Spinal cord (tissue), 10 donors: ENCODE data around the gene ABCG1. TPM values are rescaled to one million over a fixed set of nuclear protein-coding genes. Genes with fewer than 3 reads are reported as not detected.

Source experiments
- DNase-seq, 6 donors: peaks; one replicate each; pipeline versions ENCODE4 v3.0.0 to v3.0.0-alpha.2; 2013 to 2015; ENCODE audit warnings: low spot score in 6 of 6, low read depth in 4 of 6
- H3K27ac ChIP-seq: one replicate; pipeline ENCODE4 v1.5.1; 2013; ENCODE audit warnings: low read depth, low read length, control low read depth
- H3K27me3 ChIP-seq: one replicate; pipeline ENCODE4 v1.6.1; 2013; ENCODE audit warnings: low read length; ENCODE audit not compliant: control insufficient read depth, insufficient read depth
- H3K36me3 ChIP-seq: one replicate; pipeline ENCODE4 v1.6.1; 2013; ENCODE audit warnings: low read length; ENCODE audit not compliant: control insufficient read depth, insufficient read depth
- H3K4me1 ChIP-seq: one replicate; pipeline ENCODE4 v1.6.1; 2013; ENCODE audit warnings: low read length; ENCODE audit not compliant: control insufficient read depth, insufficient read depth
- H3K4me3 ChIP-seq: one replicate; pipeline ENCODE4 v1.5.1; 2013; ENCODE audit warnings: low read depth, low read length, control low read depth
- H3K9me3 ChIP-seq: one replicate; pipeline ENCODE4 v1.6.1; 2013; ENCODE audit warnings: low read length; ENCODE audit not compliant: control insufficient read depth, insufficient read depth
- WGBS: methylation state at CpG from one replicate; pipeline ENCODE4 v1.1.5; 2013; ENCODE audit warnings: missing lambda C conversion rate; ENCODE audit not compliant: insufficient coverage; 5-methylcytosine and 5-hydroxymethylcytosine counted together
- polyA plus RNA-seq, 2 donors: library from polyadenylated mRNA; unstranded; fragments of 120-200 nt; gene quantifications; one replicate each; pipeline ENCODE4 v1.2.1, GENCODE V29; 2013; ENCODE audit not compliant: insufficient read length in 2 of 2
- total RNA-seq, 2 donors: library from RNA; depleted of rRNA in 1 of 2; stranded (reverse); fragments of 120-200 nt in 1 of 2; fragments of >200 nt in 1 of 2; gene quantifications; one replicate each; pipeline versions ENCODE4 v1.2.3 to v1.2.4, GENCODE V29; 2013 to 2014
- donor health status: healthy.

Gene ABCG1
- total and polyA plus RNA-seq, 4 donors = 16.0 to 23.4 (median 19.3) TPM

GRCh38 chr21:42299324-42300044 is 80.5 kb downstream of the ABCG1 start:
- no peaks in the 10 kb centered on the region for H3K27me3 ChIP-seq
- 78% methylated on average over 13 of the region's 20 CpGs for WGBS
- peaks cover 14% of the 10 kb centered on the region for H3K4me1 ChIP-seq
- peaks cover 19% of the 10 kb centered on the region for H3K36me3 ChIP-seq
- no peak overlapping the region for H3K4me3 ChIP-seq
- H3K9me3 ChIP-seq = no peaks in the 10 kb centered on the region
- no peak overlapping the region for H3K27ac ChIP-seq
- no peak for DNase-seq

GRCh38 chr21:42300045-42300583 is 81.2 kb downstream of the ABCG1 start:
- H3K4me1 ChIP-seq = peaks cover 14% of the 10 kb centered on the region
- no peak overlapping the region for H3K4me3 ChIP-seq
- DNase-seq = no peak
- 100% methylated on average over 3 of the region's 7 CpGs for WGBS
- no peaks in the 10 kb centered on the region for H3K27me3 ChIP-seq
- peaks cover 14% of the 10 kb centered on the region for H3K36me3 ChIP-seq
- H3K9me3 ChIP-seq = no peaks in the 10 kb centered on the region
- H3K27ac ChIP-seq = no peak overlapping the region

- Histone ChIP-seq H3K27ac (no peak overlapping the region), H3K36me3 (peaks cover 14% of the 10 kb centered on the region), H3K4me1 (peaks cover 14% of the 10 kb centered on the region), H3K4me3 (no peak overlapping the region), H3K27me3 (no peaks in the 10 kb centered on the region), H3K9me3 (no peaks in the 10 kb centered on the region)
- no peak for DNase-seq
- WGBS = 96% methylated on average over 8 of the region's 9 CpGs
These were observed 82.0 kb downstream of the ABCG1 start for GRCh38 chr21:42300956-42301355.

- no peak for DNase-seq
- Histone ChIP-seq H3K27me3 (no peaks in the 10 kb centered on the region), H3K4me3 (no peak overlapping the region), H3K4me1 (peaks cover 14% of the 10 kb centered on the region), H3K27ac (no peak overlapping the region), H3K36me3 (peaks cover 9% of the 10 kb centered on the region), H3K9me3 (no peaks in the 10 kb centered on the region)
- WGBS = 92% methylated on average over 18 of the region's 20 CpGs
These were observed 82.6 kb downstream of the ABCG1 start for GRCh38 chr21:42301371-42302075.

GRCh38 chr21:42302076-42302650 is 83.2 kb downstream of the ABCG1 start:
- no peak overlapping the region for H3K4me3 ChIP-seq
- no peaks in the 10 kb centered on the region for H3K27me3 ChIP-seq
- H3K4me1 ChIP-seq = peaks cover 17% of the 10 kb centered on the region
- DNase-seq = no peak
- H3K27ac ChIP-seq = no peak overlapping the region
- peaks cover 9% of the 10 kb centered on the region for H3K36me3 ChIP-seq
- H3K9me3 ChIP-seq = no peaks in the 10 kb centered on the region
- 55% methylated on average over 8 of the region's 12 CpGs for WGBS

- no peak overlapping the region for H3K27ac ChIP-seq
- no peaks in the 10 kb centered on the region for H3K9me3 ChIP-seq
- 58% methylated on average over 7 of the region's 7 CpGs for WGBS
- no peak for DNase-seq
- H3K36me3 ChIP-seq = peaks cover 9% of the 10 kb centered on the region
- no peak overlapping the region for H3K4me3 ChIP-seq
- H3K27me3 ChIP-seq = no peaks in the 10 kb centered on the region
- peaks cover 18% of the 10 kb centered on the region for H3K4me1 ChIP-seq
These were observed 83.9 kb downstream of the ABCG1 start for GRCh38 chr21:42302794-42303193.

- Histone ChIP-seq H3K9me3 (no peaks in the 10 kb centered on the region), H3K27ac (no peak overlapping the region), H3K4me1 (peaks cover 18% of the 10 kb centered on the region), H3K27me3 (no peaks in the 10 kb centered on the region), H3K36me3 (peaks cover 9% of the 10 kb centered on the region), H3K4me3 (no peak overlapping the region)
- DNase-seq = no peak
- no CpG with 5 or more reads among the region's 3 CpGs for WGBS
These were observed 84.5 kb downstream of the ABCG1 start for GRCh38 chr21:42303443-42303842.

- Histone ChIP-seq H3K4me1 (peaks cover 31% of the 10 kb centered on the region), H3K9me3 (no peaks in the 10 kb centered on the region), H3K27me3 (no peaks in the 10 kb centered on the region), H3K4me3 (no peak overlapping the region), H3K27ac (no peak overlapping the region), H3K36me3 (peaks cover 6% of the 10 kb centered on the region)
- WGBS = 86% methylated on average over 15 of the region's 22 CpGs
- DNase-seq = no peak
These were observed 85.9 kb downstream of the ABCG1 start for GRCh38 chr21:42304556-42305454.

GRCh38 chr21:42305707-42306147 is 86.8 kb downstream of the ABCG1 start:
- Histone ChIP-seq H3K9me3 (no peaks in the 10 kb centered on the region), H3K4me3 (no peak overlapping the region), H3K36me3 (peaks cover 5% of the 10 kb centered on the region), H3K4me1 (peaks cover 40% of the 10 kb centered on the region), H3K27ac (no peak overlapping the region), H3K27me3 (no peaks in the 10 kb centered on the region)
- no peak for DNase-seq
- 95% methylated on average over 32 of the region's 33 CpGs for WGBS
